Lower lobe of right lung (tissue), 2 donors: ENCODE data around the gene CEND1. TPM values are rescaled to one million over a fixed set of nuclear protein-coding genes. Genes with fewer than 3 reads are reported as not detected.
A peak's percentile ranks its signal among the peaks of the same experiment; 100 is the strongest.
"Not testable (repeated sequence)": the region's sequence is repeated elsewhere in the genome, so short reads cannot be mapped to it uniquely, and the experiment has no call there.

ENCODE experiments used
- ATAC-seq, 2 donors: fragments of 200-7000 bp; cut with Tn5 transposase; one replicate each; pipeline ENCODE4 v1.9.1; 2020 to 2022; ENCODE audit warnings: mild to moderate bottlenecking in 2 of 2, moderate library complexity in 2 of 2
- DNase-seq: peaks from one replicate; pipeline ENCODE4 v3.0.0-alpha.2; 2020
- H3K27ac ChIP-seq: fragments of 200-600 bp; one replicate; pipeline ENCODE4 v1.8.0; 2022
- H3K27me3 ChIP-seq: fragments of 200-600 bp; one replicate; pipeline ENCODE4 v1.8.0; 2022; ENCODE audit warnings: low read depth
- H3K36me3 ChIP-seq: fragments of 200-600 bp; one replicate; pipeline ENCODE4 v1.8.0; 2022; ENCODE audit warnings: mild to moderate bottlenecking
- H3K4me1 ChIP-seq: fragments of 200-600 bp; one replicate; pipeline ENCODE4 v1.8.0; 2022
- H3K4me3 ChIP-seq: fragments of 200-600 bp; one replicate; pipeline ENCODE4 v1.8.0; 2022; ENCODE audit warnings: mild to moderate bottlenecking
- H3K9me3 ChIP-seq: fragments of 200-600 bp; one replicate; pipeline ENCODE4 v1.8.0; 2022
- intact Hi-C: fragments of 100-400 bp; cut with DNase I; formaldehyde crosslinking; loops from one replicate; pipeline ENCODE4 v1.11.0; 2022
- total RNA-seq: library from RNA; stranded (reverse); fragmentation: NEBNext Ultra II Directional; extraction: Animal tissue kit (Norgen Biotek cat#: 25700); gene quantifications from one replicate; pipeline ENCODE4 v1.2.1, GENCODE V29; 2021
- TF ChIP-seq, protein P1 (sequence below): fragments of 200-600 bp; IDR thresholded peaks from one replicate; pipeline ENCODE4 v1.8.0; 2022; ENCODE audit warnings: antibody characterized with exemption, mild to moderate bottlenecking
- donor health status: DM: no; HTN: yes; CAD: no; lungs with severe emphysema.

CEND1 gene
- total RNA-seq, 1 donor from 2014 or later = not detected

DNA sequence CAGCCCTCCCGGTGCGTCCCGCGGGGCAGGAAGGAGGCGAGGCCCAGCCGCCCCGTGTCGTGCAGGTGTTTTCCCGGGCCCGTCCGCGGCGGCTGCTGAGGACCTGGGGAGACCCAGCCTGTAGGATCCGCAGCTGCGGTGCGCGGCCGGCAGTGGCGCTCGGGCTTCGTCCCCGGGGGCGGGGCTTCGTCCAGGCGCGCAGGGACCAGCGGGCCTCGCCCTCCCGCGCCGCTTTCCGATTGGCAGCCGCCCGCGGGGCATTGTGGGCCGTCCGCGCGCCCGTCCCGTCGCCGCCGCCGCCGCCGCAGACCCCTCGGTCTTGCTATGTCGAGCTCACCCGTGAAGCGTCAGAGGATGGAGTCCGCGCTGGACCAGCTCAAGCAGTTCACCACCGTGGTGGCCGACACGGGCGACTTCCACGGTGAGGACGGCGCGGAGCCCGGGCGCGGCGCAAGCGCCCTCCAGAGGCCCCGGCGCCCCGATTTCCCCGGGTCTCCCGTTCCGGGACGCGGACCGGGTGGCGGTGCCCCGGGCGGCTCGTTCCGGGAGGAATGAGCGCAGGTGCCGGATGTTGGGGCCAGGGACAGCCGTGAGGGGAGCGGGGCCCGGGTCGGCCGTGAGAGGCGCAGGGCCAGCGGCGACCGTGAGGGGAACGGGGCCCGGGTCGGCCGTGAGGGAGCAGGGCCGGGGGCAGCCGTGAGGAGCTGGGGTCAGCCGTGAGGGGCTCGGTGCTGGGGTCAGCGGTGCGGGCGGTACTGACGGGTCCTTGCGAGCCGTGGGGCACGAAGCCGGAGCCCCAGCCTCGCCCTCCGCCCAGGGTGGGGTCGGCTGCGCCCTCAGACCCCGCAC, 42.5 kb downstream of the CEND1 start, which contains the start of gene TALDO1:
TSS of gene TALDO1 (plus strand) at position 307 of the 849 bp plus-strand sequence. CDS start at position 325, 18 bp downstream.
- peaks cover 32% of the 10 kb centered on the region for H3K4me1 ChIP-seq
- ATAC-seq = peak; percentile 98 to 99

DNA sequence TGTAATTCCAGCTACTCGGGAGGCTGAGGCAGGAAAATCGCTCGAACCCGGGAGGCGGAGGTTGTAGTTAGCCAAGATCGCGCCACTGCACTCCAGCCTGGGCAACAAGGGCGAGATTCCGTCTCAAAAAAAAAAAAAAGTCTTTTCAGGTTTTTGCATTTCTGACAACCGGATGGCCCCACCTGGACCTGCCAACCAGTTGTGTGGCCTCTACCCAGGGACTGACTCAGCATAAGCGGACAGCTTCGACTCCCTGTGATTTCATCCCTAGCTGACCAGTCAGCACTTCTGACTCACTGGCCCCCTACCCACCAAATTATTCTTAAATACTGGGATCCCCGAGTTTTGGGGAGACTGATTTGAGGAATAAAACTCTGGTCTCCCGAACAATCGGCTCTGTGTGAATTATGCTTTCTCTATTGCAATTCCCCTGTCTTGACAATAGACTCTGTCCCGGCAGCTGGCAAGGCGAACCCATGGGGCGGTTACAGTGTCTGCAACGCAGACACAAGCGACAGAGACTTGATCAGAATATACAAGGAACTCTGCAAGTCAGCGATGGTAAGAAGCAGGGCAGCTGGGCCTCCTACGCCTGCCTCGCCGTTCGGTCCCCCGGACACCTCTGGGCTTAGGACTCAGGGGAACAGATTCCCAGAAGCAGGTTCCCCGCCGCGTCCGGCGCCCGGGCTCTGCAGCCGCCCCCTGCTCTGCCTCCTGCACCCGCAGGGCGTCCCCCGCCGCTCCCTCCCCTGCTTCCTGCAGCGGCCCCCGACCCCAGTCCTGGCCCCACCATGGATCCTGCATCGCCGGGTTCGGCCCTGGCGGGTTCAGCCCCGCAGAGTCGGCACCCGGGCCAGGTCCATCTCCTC, 43.4 kb downstream of the CEND1 start:
- H3K27me3 ChIP-seq = no peaks in the 10 kb centered on the region
- ATAC-seq = peak in 1 of 2 donors; percentile 34
- TF ChIP-seq, protein P1, sequence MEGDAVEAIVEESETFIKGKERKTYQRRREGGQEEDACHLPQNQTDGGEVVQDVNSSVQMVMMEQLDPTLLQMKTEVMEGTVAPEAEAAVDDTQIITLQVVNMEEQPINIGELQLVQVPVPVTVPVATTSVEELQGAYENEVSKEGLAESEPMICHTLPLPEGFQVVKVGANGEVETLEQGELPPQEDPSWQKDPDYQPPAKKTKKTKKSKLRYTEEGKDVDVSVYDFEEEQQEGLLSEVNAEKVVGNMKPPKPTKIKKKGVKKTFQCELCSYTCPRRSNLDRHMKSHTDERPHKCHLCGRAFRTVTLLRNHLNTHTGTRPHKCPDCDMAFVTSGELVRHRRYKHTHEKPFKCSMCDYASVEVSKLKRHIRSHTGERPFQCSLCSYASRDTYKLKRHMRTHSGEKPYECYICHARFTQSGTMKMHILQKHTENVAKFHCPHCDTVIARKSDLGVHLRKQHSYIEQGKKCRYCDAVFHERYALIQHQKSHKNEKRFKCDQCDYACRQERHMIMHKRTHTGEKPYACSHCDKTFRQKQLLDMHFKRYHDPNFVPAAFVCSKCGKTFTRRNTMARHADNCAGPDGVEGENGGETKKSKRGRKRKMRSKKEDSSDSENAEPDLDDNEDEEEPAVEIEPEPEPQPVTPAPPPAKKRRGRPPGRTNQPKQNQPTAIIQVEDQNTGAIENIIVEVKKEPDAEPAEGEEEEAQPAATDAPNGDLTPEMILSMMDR = no peak
- DNase-seq = no peak
- intact Hi-C loops = no loop called here
- H3K36me3 ChIP-seq = no peaks in the 10 kb centered on the region
- peaks cover 32% of the 10 kb centered on the region for H3K4me1 ChIP-seq
- H3K4me3 ChIP-seq = peak overlapping the region; percentile 93
- H3K9me3 ChIP-seq = no peaks in the 10 kb centered on the region
- peak overlapping the region; percentile 93 for H3K27ac ChIP-seq

More for the DNA sequence above, 42.5 kb downstream of the CEND1 start, which contains the start of gene TALDO1:
- peak within 1 kb of the TSS; percentile 93 for H3K4me3 ChIP-seq
- DNase-seq = peak; percentile 96
- peak within 1 kb of the TSS; percentile 93 for H3K27ac ChIP-seq
- TF ChIP-seq, protein P1 = peak; percentile 39
- intact Hi-C loops = no loop called here
- peaks cover 2% of the 10 kb centered on the region for H3K36me3 ChIP-seq
- H3K27me3 ChIP-seq = no peaks in the 10 kb centered on the region
- H3K9me3 ChIP-seq = no peaks in the 10 kb centered on the region

DNA sequence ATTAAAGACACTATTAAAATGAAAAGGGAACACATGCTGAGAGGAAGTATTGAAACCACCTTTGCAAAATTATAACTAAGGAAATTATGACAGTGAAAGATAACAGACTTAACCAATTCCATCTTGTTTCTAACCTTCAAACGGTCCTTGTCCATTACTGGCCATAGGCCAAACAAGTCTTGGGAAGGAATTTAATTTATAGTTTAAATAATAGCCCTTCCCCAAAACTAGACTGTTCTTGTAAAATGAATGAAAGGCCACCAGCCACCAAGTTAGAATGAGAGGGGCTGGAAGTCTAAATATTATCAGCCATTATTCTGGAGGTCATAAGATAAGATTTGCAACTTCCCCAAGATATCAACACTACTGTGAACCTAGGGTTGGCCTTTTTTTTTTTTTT, 44.5 kb downstream of the CEND1 start:
- Histone ChIP-seq H3K4me3 (no peak overlapping the region), H3K36me3 (no peaks in the 10 kb centered on the region), H3K4me1 (peaks cover 32% of the 10 kb centered on the region), H3K27me3 (no peaks in the 10 kb centered on the region), H3K27ac (no peak overlapping the region), H3K9me3 (no peaks in the 10 kb centered on the region)
- TF ChIP-seq, protein P1 = no peak
- ATAC-seq (no peak), DNase-seq (no peak)
- intact Hi-C loops = no loop called here

DNA sequence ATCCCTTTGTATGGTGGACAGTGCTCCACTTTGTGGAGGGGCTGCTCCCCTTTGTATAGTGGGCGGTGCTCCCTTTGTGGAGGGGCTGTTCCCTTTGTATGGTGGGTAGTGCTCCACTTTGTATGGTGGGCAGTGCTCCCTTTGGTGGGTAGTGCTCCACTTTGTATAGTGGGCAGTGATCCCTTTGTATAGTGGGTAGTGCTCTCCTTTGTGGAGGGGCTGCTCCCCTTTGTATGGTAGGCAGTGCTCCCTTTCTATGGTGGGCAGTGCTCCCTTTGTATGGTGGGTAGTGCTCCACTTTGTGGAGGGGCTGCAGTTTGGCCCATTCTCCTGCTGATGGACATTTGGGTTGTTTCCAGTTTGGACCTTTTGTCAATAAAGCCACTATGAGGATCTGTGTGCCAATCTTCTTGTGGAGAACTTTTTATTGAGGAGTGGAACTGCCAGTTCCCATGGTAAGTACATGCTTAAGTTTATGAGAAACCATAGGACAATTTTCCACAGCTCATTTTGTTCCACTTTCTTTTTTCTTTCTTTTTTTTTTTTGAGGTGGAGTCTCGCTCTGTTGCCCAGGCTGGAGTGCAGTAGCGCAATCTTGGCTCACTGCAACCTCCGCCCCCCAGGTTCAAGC, 47.2 kb downstream of the CEND1 start:
- ATAC-seq (no peak), DNase-seq (no peak)
- intact Hi-C loops = no loop called here
- Histone ChIP-seq H3K9me3 (no peaks in the 10 kb centered on the region), H3K27ac (no peak overlapping the region), H3K36me3 (no peaks in the 10 kb centered on the region), H3K27me3 (no peaks in the 10 kb centered on the region), H3K4me3 (no peak overlapping the region), H3K4me1 (peaks cover 11% of the 10 kb centered on the region)
- TF ChIP-seq, protein P1 = no peak

DNA sequence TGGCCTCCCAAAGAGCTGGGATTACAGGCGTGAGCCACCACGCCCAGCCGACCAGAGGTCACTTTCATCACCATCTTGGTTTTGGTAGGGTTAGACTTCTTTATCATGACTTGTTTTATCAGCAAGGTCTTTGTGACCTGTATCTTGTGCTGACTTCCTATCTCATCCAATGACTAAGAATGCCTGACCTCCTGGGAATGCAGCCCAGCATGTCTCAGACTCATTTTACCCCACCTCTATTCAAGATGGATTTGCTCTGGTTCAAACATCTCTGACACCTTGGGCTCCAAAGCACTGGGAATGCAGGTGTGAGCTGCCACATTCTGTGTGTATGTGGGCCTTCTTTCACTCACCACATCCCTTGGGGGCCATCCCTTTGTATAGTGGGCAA, 47.7 kb downstream of the CEND1 start:
- Histone ChIP-seq H3K36me3 (no peaks in the 10 kb centered on the region), H3K27me3 (no peaks in the 10 kb centered on the region), H3K9me3 (no peaks in the 10 kb centered on the region), H3K27ac (no peak overlapping the region), H3K4me3 (no peak overlapping the region), H3K4me1 (peaks cover 15% of the 10 kb centered on the region)
- ATAC-seq (no peak), DNase-seq (no peak)
- intact Hi-C loops = no loop called here
- TF ChIP-seq, protein P1 = no peak

DNA sequence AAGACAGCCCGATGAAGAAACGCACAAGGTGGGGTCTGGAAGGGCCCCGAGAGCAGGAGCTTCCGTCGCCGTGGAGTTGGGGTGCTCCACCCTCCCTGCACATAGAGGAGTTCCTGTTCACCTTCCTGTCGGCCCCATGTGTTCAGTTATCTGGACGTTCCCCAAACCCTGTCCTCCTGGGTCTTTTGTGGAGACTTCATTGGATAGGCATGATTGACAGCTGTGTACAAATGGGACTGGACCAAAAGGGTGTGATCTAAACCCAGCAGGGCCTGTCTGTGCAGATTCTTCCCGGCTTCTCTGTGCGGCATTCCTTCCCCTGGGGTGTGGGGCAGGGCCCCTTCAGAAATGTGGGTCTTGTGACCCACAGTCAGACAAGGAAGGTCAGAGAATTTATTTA, 52.0 kb downstream of the CEND1 start:
- intact Hi-C loops, H3K4me1 ChIP-seq, H3K36me3 ChIP-seq, H3K4me3 ChIP-seq, H3K9me3 ChIP-seq, H3K27me3 ChIP-seq, DNase-seq, H3K27ac ChIP-seq: not testable (repeated sequence)
- ATAC-seq = peak; percentile 51 to 61
